Islet of Langerhans (tissue), 1 donor: ENCODE results near the gene ASCC2.

Experiments used
- FAIRE-seq: peaks from one replicate; lab custom pipeline; 2011; peaks lifted over from hg19 to GRCh38; lab: Jason Lieb, UNC

The ASCC2 gene

GRCh38 chr22:29753808-29754657 lies 84.0 kb downstream of the ASCC2 start:
- FAIRE-seq: no peak

- no peak for FAIRE-seq
Measured at GRCh38 chr22:29751669-29752068, 86.4 kb downstream of the ASCC2 start.

GRCh38 chr22:29750559-29751538 lies 87.2 kb downstream of the ASCC2 start:
- no peak for FAIRE-seq

GRCh38 chr22:29750029-29750428 lies 88.0 kb downstream of the ASCC2 start:
- no peak for FAIRE-seq

GRCh38 chr22:29748248-29748893 lies 89.7 kb downstream of the ASCC2 start:
- no peak for FAIRE-seq

GRCh38 chr22:29747832-29748231 lies 90.2 kb downstream of the ASCC2 start:
- no peak for FAIRE-seq

- FAIRE-seq: no peak
Measured at GRCh38 chr22:29744902-29745301, 93.2 kb downstream of the ASCC2 start.

- no peak for FAIRE-seq
Measured at GRCh38 chr22:29742326-29742725, 95.7 kb downstream of the ASCC2 start.

- FAIRE-seq: no peak
Measured at GRCh38 chr22:29741926-29742325, 96.1 kb downstream of the ASCC2 start.

- no peak for FAIRE-seq
Measured at GRCh38 chr22:29740216-29740615, 97.9 kb downstream of the ASCC2 start.

- no peak for FAIRE-seq
Measured at GRCh38 chr22:29739346-29739875, 98.7 kb downstream of the ASCC2 start.
